ENCODE results near the gene ZNF280A. TPM values are rescaled to one million over a fixed set of nuclear protein-coding genes. Genes with fewer than 3 reads are reported as not detected.
"Not testable (repeated sequence)": the region's sequence is repeated elsewhere in the genome, so short reads cannot be mapped to it uniquely, and the experiment has no call there.

ZNF280A gene
- total RNA-seq, 1 experiment from 2014 or later, result 0.10 TPM

DNA sequence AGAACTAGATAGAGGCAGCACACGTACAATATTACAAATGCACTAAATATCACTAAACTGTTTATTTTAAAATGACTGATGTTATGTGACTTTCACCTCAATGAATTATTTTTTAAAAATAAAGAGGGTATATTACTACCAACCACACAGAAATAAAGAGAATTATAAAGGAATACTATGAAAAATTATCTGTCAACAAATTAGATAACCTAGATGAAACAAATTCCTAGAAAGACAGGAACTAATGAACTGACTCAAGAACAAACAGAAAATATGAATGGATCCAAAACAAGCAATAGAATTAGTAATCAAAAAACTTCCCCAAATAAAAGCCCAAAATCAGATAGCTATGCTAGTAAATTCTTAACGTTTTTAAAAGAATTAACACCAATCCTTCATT, 21.8 kb downstream of the ZNF280A start:
- ChIA-PET POLR2A (no interaction called here), CTCF (no interaction called here)
- intact Hi-C loops (cut with micrococcal nuclease; ENCODE audit: unreplicated experiment), result no loop called here
- no peaks in the 10 kb centered on the region for H3K27me3 ChIP-seq (ENCODE audit: control insufficient read depth, insufficient read depth, low read length)
- no peaks in the 10 kb centered on the region for H3K36me3 ChIP-seq (ENCODE audit: control insufficient read depth, insufficient read depth, low read length)
- BruUV-seq (replicated peaks), result no TSS peak
- H3K27ac ChIP-seq (ENCODE audit: low read length), result no peak overlapping the region
- no peaks in the 10 kb centered on the region for H3K4me1 ChIP-seq (ENCODE audit: control insufficient read depth, insufficient read depth, low read length)
- no peak for TF ChIP-seq POLR2AphosphoS5 (IDR thresholded peaks at IDR 0.05; ENCODE audit: low read depth, low read length)
- in situ Hi-C loops (cut with HindIII; ENCODE audit: low pct_unique_long_range_greater_than_20kb, low sequenced_read_pairs), result no loop called here
- no peak overlapping the region for H3K4me3 ChIP-seq (ENCODE audit: low read depth in 2 of 2, low read length in 2 of 2)
- no peak for ATAC-seq
- H3K9me3 ChIP-seq (ENCODE audit: control insufficient read depth, insufficient read depth, low read depth, low read length), result no peaks in the 10 kb centered on the region
- no peak for DNase-seq (ENCODE audit: low read depth, low spot score)

DNA sequence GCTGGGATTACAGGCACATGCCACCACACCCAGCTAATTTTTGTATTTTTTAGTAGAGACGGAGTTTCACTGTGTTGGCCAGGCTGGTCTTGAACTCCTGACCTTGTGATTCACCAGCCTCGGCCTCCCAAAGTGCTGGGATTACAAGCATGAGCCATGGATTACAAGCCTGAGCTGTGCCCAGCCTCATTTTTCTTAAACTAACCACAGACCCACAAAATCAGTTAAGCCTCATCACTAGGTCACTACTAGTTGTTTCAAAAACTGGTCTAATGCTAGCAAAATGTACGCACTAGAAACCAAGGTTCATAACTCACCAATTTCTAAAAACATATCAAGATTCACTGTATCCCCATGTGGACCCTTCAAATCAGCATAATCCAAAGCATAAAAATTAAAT, 28.5 kb downstream of the ZNF280A start:
- CTCF ChIA-PET; H3K27ac ChIP-seq (ENCODE audit: low read length); intact Hi-C loops (cut with micrococcal nuclease; ENCODE audit: unreplicated experiment); POLR2A ChIA-PET; H3K27me3 ChIP-seq (ENCODE audit: control insufficient read depth, insufficient read depth, low read length); H3K4me1 ChIP-seq (ENCODE audit: control insufficient read depth, insufficient read depth, low read length); H3K9me3 ChIP-seq (ENCODE audit: control insufficient read depth, insufficient read depth, low read depth, low read length); in situ Hi-C loops (cut with HindIII; ENCODE audit: low pct_unique_long_range_greater_than_20kb, low sequenced_read_pairs); H3K36me3 ChIP-seq (ENCODE audit: control insufficient read depth, insufficient read depth, low read length); DNase-seq (ENCODE audit: low read depth, low spot score); BruUV-seq (replicated peaks); ATAC-seq; H3K4me3 ChIP-seq (ENCODE audit: low read depth in 2 of 2, low read length in 2 of 2): not testable (repeated sequence)

DNA sequence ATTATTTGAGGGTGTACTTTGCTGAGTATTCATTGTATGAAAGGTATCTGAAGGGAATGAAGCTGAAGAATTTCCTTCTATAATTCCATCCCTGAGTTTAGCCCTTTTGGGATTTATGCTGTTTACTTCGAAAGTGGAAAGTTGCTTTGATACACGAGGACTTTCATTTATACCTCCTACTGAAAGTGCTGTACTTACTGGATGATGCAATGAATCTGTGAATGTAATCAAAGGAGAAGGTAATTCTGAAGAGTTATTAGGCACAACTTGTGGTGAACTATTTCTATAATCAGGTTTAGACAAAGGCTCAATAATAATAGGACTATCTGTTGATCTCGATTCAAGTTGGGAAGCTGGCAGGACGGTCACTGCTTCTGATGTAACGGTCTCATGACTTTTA, 31.3 kb downstream of the ZNF280A start:
- no peak for ATAC-seq
- H3K27me3 ChIP-seq (ENCODE audit: control insufficient read depth, insufficient read depth, low read length), result no peaks in the 10 kb centered on the region
- H3K4me3 ChIP-seq (ENCODE audit: low read depth in 2 of 2, low read length in 2 of 2), result no peak overlapping the region
- BruUV-seq (replicated peaks), result no TSS peak
- in situ Hi-C loops (cut with HindIII; ENCODE audit: low pct_unique_long_range_greater_than_20kb, low sequenced_read_pairs) (no loop called here), intact Hi-C loops (cut with micrococcal nuclease; ENCODE audit: unreplicated experiment) (no loop called here)
- ChIA-PET POLR2A (no interaction called here), CTCF (no interaction called here)
- TF ChIP-seq TCF7L2 (IDR thresholded peaks at IDR 0.05; ENCODE audit: low read depth, low read length), result no peak
- TF ChIP-seq SIN3A (IDR thresholded peaks at IDR 0.05; ENCODE audit: borderline replicate concordance, insufficient read depth, low read depth, low read length), result no peak
- TF ChIP-seq, protein P1, sequence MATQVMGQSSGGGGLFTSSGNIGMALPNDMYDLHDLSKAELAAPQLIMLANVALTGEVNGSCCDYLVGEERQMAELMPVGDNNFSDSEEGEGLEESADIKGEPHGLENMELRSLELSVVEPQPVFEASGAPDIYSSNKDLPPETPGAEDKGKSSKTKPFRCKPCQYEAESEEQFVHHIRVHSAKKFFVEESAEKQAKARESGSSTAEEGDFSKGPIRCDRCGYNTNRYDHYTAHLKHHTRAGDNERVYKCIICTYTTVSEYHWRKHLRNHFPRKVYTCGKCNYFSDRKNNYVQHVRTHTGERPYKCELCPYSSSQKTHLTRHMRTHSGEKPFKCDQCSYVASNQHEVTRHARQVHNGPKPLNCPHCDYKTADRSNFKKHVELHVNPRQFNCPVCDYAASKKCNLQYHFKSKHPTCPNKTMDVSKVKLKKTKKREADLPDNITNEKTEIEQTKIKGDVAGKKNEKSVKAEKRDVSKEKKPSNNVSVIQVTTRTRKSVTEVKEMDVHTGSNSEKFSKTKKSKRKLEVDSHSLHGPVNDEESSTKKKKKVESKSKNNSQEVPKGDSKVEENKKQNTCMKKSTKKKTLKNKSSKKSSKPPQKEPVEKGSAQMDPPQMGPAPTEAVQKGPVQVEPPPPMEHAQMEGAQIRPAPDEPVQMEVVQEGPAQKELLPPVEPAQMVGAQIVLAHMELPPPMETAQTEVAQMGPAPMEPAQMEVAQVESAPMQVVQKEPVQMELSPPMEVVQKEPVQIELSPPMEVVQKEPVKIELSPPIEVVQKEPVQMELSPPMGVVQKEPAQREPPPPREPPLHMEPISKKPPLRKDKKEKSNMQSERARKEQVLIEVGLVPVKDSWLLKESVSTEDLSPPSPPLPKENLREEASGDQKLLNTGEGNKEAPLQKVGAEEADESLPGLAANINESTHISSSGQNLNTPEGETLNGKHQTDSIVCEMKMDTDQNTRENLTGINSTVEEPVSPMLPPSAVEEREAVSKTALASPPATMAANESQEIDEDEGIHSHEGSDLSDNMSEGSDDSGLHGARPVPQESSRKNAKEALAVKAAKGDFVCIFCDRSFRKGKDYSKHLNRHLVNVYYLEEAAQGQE (IDR thresholded peaks at IDR 0.05; ENCODE audit: insufficient read depth in 1 of 2, low read depth in 2 of 2, low read length in 1 of 2), result no peak
- no peak for TF ChIP-seq POLR2AphosphoS5 (IDR thresholded peaks at IDR 0.05; ENCODE audit: low read depth, low read length)
- TF ChIP-seq, protein P2, sequence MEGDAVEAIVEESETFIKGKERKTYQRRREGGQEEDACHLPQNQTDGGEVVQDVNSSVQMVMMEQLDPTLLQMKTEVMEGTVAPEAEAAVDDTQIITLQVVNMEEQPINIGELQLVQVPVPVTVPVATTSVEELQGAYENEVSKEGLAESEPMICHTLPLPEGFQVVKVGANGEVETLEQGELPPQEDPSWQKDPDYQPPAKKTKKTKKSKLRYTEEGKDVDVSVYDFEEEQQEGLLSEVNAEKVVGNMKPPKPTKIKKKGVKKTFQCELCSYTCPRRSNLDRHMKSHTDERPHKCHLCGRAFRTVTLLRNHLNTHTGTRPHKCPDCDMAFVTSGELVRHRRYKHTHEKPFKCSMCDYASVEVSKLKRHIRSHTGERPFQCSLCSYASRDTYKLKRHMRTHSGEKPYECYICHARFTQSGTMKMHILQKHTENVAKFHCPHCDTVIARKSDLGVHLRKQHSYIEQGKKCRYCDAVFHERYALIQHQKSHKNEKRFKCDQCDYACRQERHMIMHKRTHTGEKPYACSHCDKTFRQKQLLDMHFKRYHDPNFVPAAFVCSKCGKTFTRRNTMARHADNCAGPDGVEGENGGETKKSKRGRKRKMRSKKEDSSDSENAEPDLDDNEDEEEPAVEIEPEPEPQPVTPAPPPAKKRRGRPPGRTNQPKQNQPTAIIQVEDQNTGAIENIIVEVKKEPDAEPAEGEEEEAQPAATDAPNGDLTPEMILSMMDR (IDR thresholded peaks at IDR 0.05), result no peak
- no peaks in the 10 kb centered on the region for H3K36me3 ChIP-seq (ENCODE audit: control insufficient read depth, insufficient read depth, low read length)
- no peak overlapping the region for H3K27ac ChIP-seq (ENCODE audit: low read length)
- no peak for DNase-seq (ENCODE audit: low read depth, low spot score)
- H3K4me1 ChIP-seq (ENCODE audit: control insufficient read depth, insufficient read depth, low read length), result no peaks in the 10 kb centered on the region
- no peaks in the 10 kb centered on the region for H3K9me3 ChIP-seq (ENCODE audit: control insufficient read depth, insufficient read depth, low read depth, low read length)

Measured in Panc1 (cell line).